ENCODE data around the gene SDE2.

GRCh38 chr1:226001088-226001487 lies 1.9 kb upstream of the SDE2 start:
- TF ChIP-seq REST (IDR thresholded peaks at IDR 0.05; ENCODE audit: borderline replicate concordance): no peak
- no peak for TF ChIP-seq RAD21 (conservative IDR thresholded peaks at IDR 0.05)
- TF ChIP-seq CTCF (IDR thresholded peaks at IDR 0.05; ENCODE audit: poor library complexity, severe bottlenecking): no peak
- no peak for TF ChIP-seq POLR2AphosphoS5 (IDR thresholded peaks at IDR 0.05)
